Aorta (tissue), 5 donors: Measurements from ENCODE around the gene FREY1. TPM values are rescaled to one million over a fixed set of nuclear protein-coding genes. Genes with fewer than 3 reads are reported as not detected.
"Not testable (repeated sequence)": the region's sequence is repeated elsewhere in the genome, so short reads cannot be mapped to it uniquely, and the experiment has no call there.

Experiments
- ATAC-seq: fragments of 200-7000 bp; cut with Tn5 transposase; one replicate; pipeline ENCODE4 v1.9.1; 2022; ENCODE audit warnings: moderate library complexity; ENCODE audit not compliant: low FRiP score
- DNase-seq, 2 donors: peaks; one replicate each; pipeline ENCODE4 v3.0.0-alpha.2; 2020
- H3K27ac ChIP-seq, 2 donors: one replicate each; pipeline ENCODE4 v1.5.1; 2013; ENCODE audit warnings: low read length in 2 of 2, mild to moderate bottlenecking in 2 of 2, moderate library complexity in 2 of 2, control low read depth in 1 of 2, inconsistent platforms in 1 of 2, low read depth in 1 of 2
- H3K27me3 ChIP-seq, 2 donors: one replicate each; pipeline ENCODE4 v1.6.1; 2013; ENCODE audit warnings: control low read depth in 1 of 2, low read length in 1 of 2, mild to moderate bottlenecking in 1 of 2, moderate library complexity in 1 of 2; ENCODE audit not compliant: insufficient read depth in 2 of 2, control insufficient read depth in 1 of 2
- H3K36me3 ChIP-seq, 2 donors: one replicate each; pipeline ENCODE4 v1.6.1; 2013; ENCODE audit warnings: control low read depth in 1 of 2, low read length in 1 of 2, mild to moderate bottlenecking in 1 of 2; ENCODE audit not compliant: insufficient read depth in 2 of 2, control insufficient read depth in 1 of 2
- H3K4me1 ChIP-seq, 2 donors: one replicate each; pipeline ENCODE4 v1.6.1; 2013; ENCODE audit warnings: low read length in 2 of 2, control low read depth in 1 of 2, mild to moderate bottlenecking in 1 of 2, moderate library complexity in 1 of 2; ENCODE audit not compliant: insufficient read depth in 2 of 2, control insufficient read depth in 1 of 2
- H3K4me3 ChIP-seq, 2 donors: one replicate each; pipeline ENCODE4 v1.5.1; 2013; ENCODE audit warnings: low read length in 2 of 2, control low read depth in 1 of 2, mild to moderate bottlenecking in 1 of 2
- H3K9me3 ChIP-seq: one replicate; pipeline ENCODE4 v1.6.1; 2013; ENCODE audit warnings: mild to moderate bottlenecking, low read length; ENCODE audit not compliant: control insufficient read depth
- WGBS, 2 donors: extraction: QIAGEN DNeasy Blood & Tissue Kit; methylation state at CpG; one replicate each; pipeline ENCODE4 v1.1.7; 2013; 5-methylcytosine and 5-hydroxymethylcytosine counted together
- intact Hi-C, 2 donors: fragments of 100-400 bp; cut with DNase I; formaldehyde crosslinking; loops; one replicate each; pipeline versions ENCODE4 v1.14.2 to v1.15.0; 2022
- polyA plus RNA-seq, 2 donors: library from polyadenylated mRNA; stranded (reverse); fragments of 200-250 nt; gene quantifications; one replicate each; pipeline ENCODE4 v1.2.3, GENCODE V29; 2013
- total RNA-seq, 2 donors: library from RNA; stranded (reverse); fragmentation: NEBNext Ultra II Directional; extraction: Animal tissue kit (Norgen Biotek cat#: 25700); gene quantifications; one replicate each; pipeline ENCODE4 v1.2.1, GENCODE V29; 2021
- donor health status: healthy with polysubstance abuse.
- donor health status: Bipolar disorder and iron deficiency.
- donor health status: DM: no; HTN: no; CAD: no.
- donor health status: DM: no; HTN: no; CAD: no.
- donor health status: DM: yes; HTN: yes; CAD: no.

FREY1 gene
- total and polyA plus RNA-seq, 4 donors, result 0.65 to 0.87 TPM; not detected in 2

- WGBS, 2 donors, result 1 to 2% methylated on average over 15 to 41 of the region's 59 CpGs
- H3K4me1 ChIP-seq, H3K27ac ChIP-seq, H3K9me3 ChIP-seq, H3K27me3 ChIP-seq, ATAC-seq, intact Hi-C loops, H3K36me3 ChIP-seq: not testable (repeated sequence)
- peak in 1 of 2 donors; percentile 78 for DNase-seq
- peak overlapping the region; percentile 6 to 25 for H3K4me3 ChIP-seq
Measured at GRCh38 chr11:45900175-45900800, 6.8 kb downstream of the FREY1 start.

- 0 to 1% methylated on average over 48 to 62 of the region's 62 CpGs for WGBS, 2 donors
- Histone ChIP-seq H3K4me1 (no peaks in the 10 kb centered on the region), H3K4me3 (peak overlapping the region; percentile 6 to 25), H3K27ac (no peak overlapping the region), H3K36me3 (no peaks in the 10 kb centered on the region), H3K9me3 (no peaks in the 10 kb centered on the region), H3K27me3 (no peaks in the 10 kb centered on the region)
- peak; percentile 91 to 96 for DNase-seq
- intact Hi-C loops, result no loop called here
- ATAC-seq, result peak; percentile 87
Measured at GRCh38 chr11:45899448-45900174, 7.5 kb downstream of the FREY1 start.

GRCh38 chr11:45899086-45899447 lies 8.0 kb downstream of the FREY1 start:
- no peaks in the 10 kb centered on the region for H3K36me3 ChIP-seq
- 5 to 9% methylated on average over 3 of the region's 3 CpGs for WGBS, 2 donors
- no peak overlapping the region for H3K4me3 ChIP-seq
- no peaks in the 10 kb centered on the region for H3K27me3 ChIP-seq
- no peak for DNase-seq
- intact Hi-C loops, result no loop called here
- H3K9me3 ChIP-seq, result no peaks in the 10 kb centered on the region
- no peak overlapping the region for H3K27ac ChIP-seq
- no peaks in the 10 kb centered on the region for H3K4me1 ChIP-seq
- ATAC-seq, result no peak

- no peaks in the 10 kb centered on the region for H3K4me1 ChIP-seq
- ATAC-seq (no peak), DNase-seq (no peak)
- H3K27ac ChIP-seq, result no peak overlapping the region
- H3K9me3 ChIP-seq, result no peaks in the 10 kb centered on the region
- no peaks in the 10 kb centered on the region for H3K36me3 ChIP-seq
- WGBS, 2 donors, result 90 to 94% methylated on average over 6 of the region's 6 CpGs
- no peak overlapping the region for H3K4me3 ChIP-seq
- no peaks in the 10 kb centered on the region for H3K27me3 ChIP-seq
- intact Hi-C loops, result no loop called here
Measured at GRCh38 chr11:45897556-45897955, 9.5 kb downstream of the FREY1 start.

- ATAC-seq (no peak), DNase-seq (no peak)
- no peak overlapping the region for H3K4me3 ChIP-seq
- H3K27me3 ChIP-seq, result no peaks in the 10 kb centered on the region
- no peaks in the 10 kb centered on the region for H3K9me3 ChIP-seq
- H3K36me3 ChIP-seq, result no peaks in the 10 kb centered on the region
- no peak overlapping the region for H3K27ac ChIP-seq
- H3K4me1 ChIP-seq, result no peaks in the 10 kb centered on the region
- intact Hi-C loops, result no loop called here
- 17 to 19% methylated on average over 18 to 19 of the region's 19 CpGs for WGBS, 2 donors
Measured at GRCh38 chr11:45896422-45896984, 10.6 kb downstream of the FREY1 start.

GRCh38 chr11:45895553-45896259 lies 11.4 kb downstream of the FREY1 start:
- 89 to 97% methylated on average over 8 of the region's 8 CpGs for WGBS, 2 donors
- intact Hi-C loops, result no loop called here
- ATAC-seq (no peak), DNase-seq (no peak)
- Histone ChIP-seq H3K27me3 (no peaks in the 10 kb centered on the region), H3K9me3 (no peaks in the 10 kb centered on the region), H3K4me1 (no peaks in the 10 kb centered on the region), H3K4me3 (no peak overlapping the region), H3K27ac (no peak overlapping the region), H3K36me3 (no peaks in the 10 kb centered on the region)

GRCh38 chr11:45894555-45895247 lies 12.4 kb downstream of the FREY1 start:
- no peak for DNase-seq
- ATAC-seq, result no peak
- intact Hi-C loops, result no loop called here
- H3K36me3 ChIP-seq, result no peaks in the 10 kb centered on the region
- no peaks in the 10 kb centered on the region for H3K9me3 ChIP-seq
- no peak overlapping the region for H3K4me3 ChIP-seq
- no peaks in the 10 kb centered on the region for H3K4me1 ChIP-seq
- no peak overlapping the region for H3K27ac ChIP-seq
- no peaks in the 10 kb centered on the region for H3K27me3 ChIP-seq
- 86% methylated on average over 6 of the region's 6 CpGs for WGBS, 2 donors

- Histone ChIP-seq H3K4me1 (no peaks in the 10 kb centered on the region), H3K4me3 (no peak overlapping the region), H3K9me3 (no peaks in the 10 kb centered on the region), H3K36me3 (no peaks in the 10 kb centered on the region), H3K27me3 (no peaks in the 10 kb centered on the region), H3K27ac (no peak overlapping the region)
- DNase-seq (no peak), ATAC-seq (no peak)
- intact Hi-C loops, result no loop called here
- 80 to 83% methylated on average over 5 of the region's 5 CpGs for WGBS, 2 donors
Measured at GRCh38 chr11:45892856-45893255, 14.2 kb downstream of the FREY1 start.
